ENCODE measurements around the gene PPM1J.

- no peak for TF ChIP-seq CTCF (IDR thresholded peaks at IDR 0.05; ENCODE audit: insufficient read depth, low read depth, low read length)
- TF ChIP-seq EZH2 (IDR thresholded peaks at IDR 0.05; ENCODE audit: insufficient read depth, low read length) = no peak
These were observed 18.4 kb downstream of the PPM1J start for GRCh38 chr1:112696578-112697314.
